ENCODE data around the gene TCN2.
"Not testable (repeated sequence)": the region's sequence is repeated elsewhere in the genome, so short reads cannot be mapped to it uniquely, and the experiment has no call there.

TCN2 gene

GRCh38 chr22:30564761-30565119 lies 42.2 kb upstream of the TCN2 start:
- TF ChIP-seq GABPA (IDR thresholded peaks at IDR 0.05; ENCODE audit: low read depth) (no peak), POLR2AphosphoS5 (IDR thresholded peaks at IDR 0.05; ENCODE audit: low read depth) (no peak)
- no peak overlapping the region for H3K4me3 ChIP-seq (replicated peaks; ENCODE audit: insufficient read depth, low read length)
- H3K27me3 ChIP-seq (ENCODE audit: insufficient read depth, poor library complexity, severe bottlenecking), result peaks cover 2% of the 10 kb centered on the region
- DNase-seq (ENCODE audit: low read depth in 1 of 2, low spot score in 1 of 2), result no peak
- H3K27ac ChIP-seq (replicated peaks), result no peak overlapping the region

GRCh38 chr22:30565341-30565740 lies 41.6 kb upstream of the TCN2 start:
- no peak for DNase-seq (ENCODE audit: low read depth in 1 of 2, low spot score in 1 of 2)
- no peak overlapping the region for H3K4me3 ChIP-seq (replicated peaks; ENCODE audit: insufficient read depth, low read length)
- peaks cover 2% of the 10 kb centered on the region for H3K27me3 ChIP-seq (ENCODE audit: insufficient read depth, poor library complexity, severe bottlenecking)
- TF ChIP-seq CTCF (IDR thresholded peaks at IDR 0.05; ENCODE audit: insufficient read depth, low read length) (no peak), GABPA (IDR thresholded peaks at IDR 0.05; ENCODE audit: low read depth) (no peak), POLR2AphosphoS5 (IDR thresholded peaks at IDR 0.05; ENCODE audit: low read depth) (no peak), REST (IDR thresholded peaks at IDR 0.05; ENCODE audit: insufficient replicate concordance, low read depth) (no peak), SPI1 (IDR thresholded peaks at IDR 0.05; ENCODE audit: borderline replicate concordance, low read depth) (no peak)
- no peak overlapping the region for H3K27ac ChIP-seq (replicated peaks)

GRCh38 chr22:30566125-30566524 lies 40.8 kb upstream of the TCN2 start:
- Histone ChIP-seq H3K4me3 (replicated peaks; ENCODE audit: insufficient read depth, low read length) (no peak overlapping the region), H3K27me3 (ENCODE audit: insufficient read depth, poor library complexity, severe bottlenecking) (peaks cover 2% of the 10 kb centered on the region), H3K27ac (replicated peaks) (no peak overlapping the region)
- no peak for DNase-seq (ENCODE audit: low read depth in 1 of 2, low spot score in 1 of 2)
- TF ChIP-seq REST (IDR thresholded peaks at IDR 0.05; ENCODE audit: insufficient replicate concordance, low read depth), result no peak
- no peak for TF ChIP-seq CTCF (IDR thresholded peaks at IDR 0.05; ENCODE audit: insufficient read depth, low read length)
- no peak for TF ChIP-seq GABPA (IDR thresholded peaks at IDR 0.05; ENCODE audit: low read depth)
- TF ChIP-seq POLR2AphosphoS5 (IDR thresholded peaks at IDR 0.05; ENCODE audit: low read depth), result no peak
- no peak for TF ChIP-seq SPI1 (IDR thresholded peaks at IDR 0.05; ENCODE audit: borderline replicate concordance, low read depth)

- not testable (repeated sequence) for H3K27me3 ChIP-seq (ENCODE audit: insufficient read depth, poor library complexity, severe bottlenecking); DNase-seq (ENCODE audit: low read depth in 1 of 2, low spot score in 1 of 2); H3K4me3 ChIP-seq (replicated peaks; ENCODE audit: insufficient read depth, low read length); H3K27ac ChIP-seq (replicated peaks)
Measured at GRCh38 chr22:30567277-30567676, 39.7 kb upstream of the TCN2 start.

- no peak for DNase-seq (ENCODE audit: low read depth in 1 of 2, low spot score in 1 of 2)
- Histone ChIP-seq H3K27ac (replicated peaks) (no peak overlapping the region), H3K4me3 (replicated peaks; ENCODE audit: insufficient read depth, low read length) (no peak overlapping the region), H3K27me3 (ENCODE audit: insufficient read depth, poor library complexity, severe bottlenecking) (peaks cover 2% of the 10 kb centered on the region)
- TF ChIP-seq GABPA (IDR thresholded peaks at IDR 0.05; ENCODE audit: low read depth) (no peak), REST (IDR thresholded peaks at IDR 0.05; ENCODE audit: insufficient replicate concordance, low read depth) (no peak), POLR2AphosphoS5 (IDR thresholded peaks at IDR 0.05; ENCODE audit: low read depth) (no peak), CTCF (IDR thresholded peaks at IDR 0.05; ENCODE audit: insufficient read depth, low read length) (no peak), SPI1 (IDR thresholded peaks at IDR 0.05; ENCODE audit: borderline replicate concordance, low read depth) (no peak)
Measured at GRCh38 chr22:30568137-30568805, 38.7 kb upstream of the TCN2 start.
